D721Med (cell line): ENCODE results near the gene PTCSC3.

Experiments
- DNase-seq: peaks from one replicate; pipeline ENCODE4 v3.0.0; 2011; ENCODE audit warnings: low spot score; ENCODE audit not compliant: insufficient read length
- FAIRE-seq: peaks from 2 replicates; lab custom pipeline; 2011; peaks lifted over from hg19 to GRCh38; lab: Jason Lieb, UNC
- TF ChIP-seq, protein P1 (sequence below): IDR thresholded peaks from 2 replicates; pipeline ENCODE4 v1.5.1; 2012; ENCODE audit warnings: mild to moderate bottlenecking, control low read depth; ENCODE audit not compliant: insufficient read depth; ENCODE audit errors: missing control alignments

PTCSC3 gene

DNA sequence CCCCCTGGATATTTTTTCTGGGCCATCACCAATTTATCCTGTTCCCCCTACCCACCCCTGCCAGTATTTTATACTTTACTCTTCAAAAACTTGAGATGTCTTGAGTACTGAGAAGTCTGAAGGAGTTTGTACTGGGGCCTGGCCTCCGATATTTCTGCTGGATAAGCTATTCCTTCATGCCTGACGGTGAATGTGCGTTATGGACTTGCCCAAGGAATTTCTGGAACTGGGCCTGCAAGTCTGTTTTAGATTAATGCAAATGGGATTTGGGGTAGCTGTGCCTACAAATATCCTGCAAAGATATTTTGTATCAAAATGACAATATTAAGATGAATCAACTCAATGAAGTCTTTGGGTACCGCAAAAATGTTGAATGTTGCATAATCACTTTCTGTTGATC, at the start of gene PTCSC3:
Gene PTCSC3 (minus strand): TSS at position 199 of the 400 bp plus-strand sequence.
- TF ChIP-seq, protein P1, sequence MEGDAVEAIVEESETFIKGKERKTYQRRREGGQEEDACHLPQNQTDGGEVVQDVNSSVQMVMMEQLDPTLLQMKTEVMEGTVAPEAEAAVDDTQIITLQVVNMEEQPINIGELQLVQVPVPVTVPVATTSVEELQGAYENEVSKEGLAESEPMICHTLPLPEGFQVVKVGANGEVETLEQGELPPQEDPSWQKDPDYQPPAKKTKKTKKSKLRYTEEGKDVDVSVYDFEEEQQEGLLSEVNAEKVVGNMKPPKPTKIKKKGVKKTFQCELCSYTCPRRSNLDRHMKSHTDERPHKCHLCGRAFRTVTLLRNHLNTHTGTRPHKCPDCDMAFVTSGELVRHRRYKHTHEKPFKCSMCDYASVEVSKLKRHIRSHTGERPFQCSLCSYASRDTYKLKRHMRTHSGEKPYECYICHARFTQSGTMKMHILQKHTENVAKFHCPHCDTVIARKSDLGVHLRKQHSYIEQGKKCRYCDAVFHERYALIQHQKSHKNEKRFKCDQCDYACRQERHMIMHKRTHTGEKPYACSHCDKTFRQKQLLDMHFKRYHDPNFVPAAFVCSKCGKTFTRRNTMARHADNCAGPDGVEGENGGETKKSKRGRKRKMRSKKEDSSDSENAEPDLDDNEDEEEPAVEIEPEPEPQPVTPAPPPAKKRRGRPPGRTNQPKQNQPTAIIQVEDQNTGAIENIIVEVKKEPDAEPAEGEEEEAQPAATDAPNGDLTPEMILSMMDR: no peak
- DNase-seq (no peak), FAIRE-seq (no peak)

DNA sequence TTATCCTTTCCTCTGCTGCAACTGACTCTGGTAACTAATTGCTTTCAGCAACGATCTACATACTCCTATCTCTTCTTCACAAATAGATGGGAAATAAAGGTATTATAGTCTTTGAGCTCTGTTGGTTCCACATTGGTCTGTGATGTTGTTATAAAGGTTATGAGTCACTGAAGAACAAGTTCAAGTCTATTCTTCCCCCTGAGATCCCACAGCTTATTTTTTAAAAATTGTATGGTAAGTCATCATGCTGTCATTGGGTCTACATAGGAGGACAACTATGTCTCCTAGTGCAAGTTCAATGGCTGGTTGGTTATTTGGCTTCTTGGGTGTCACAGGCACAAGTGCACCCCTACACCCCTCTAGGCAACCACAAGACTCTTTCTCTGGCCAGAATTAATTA, 49.6 kb upstream of the PTCSC3 start:
- FAIRE-seq (no peak), DNase-seq (no peak)
- TF ChIP-seq, protein P1: no peak

DNA sequence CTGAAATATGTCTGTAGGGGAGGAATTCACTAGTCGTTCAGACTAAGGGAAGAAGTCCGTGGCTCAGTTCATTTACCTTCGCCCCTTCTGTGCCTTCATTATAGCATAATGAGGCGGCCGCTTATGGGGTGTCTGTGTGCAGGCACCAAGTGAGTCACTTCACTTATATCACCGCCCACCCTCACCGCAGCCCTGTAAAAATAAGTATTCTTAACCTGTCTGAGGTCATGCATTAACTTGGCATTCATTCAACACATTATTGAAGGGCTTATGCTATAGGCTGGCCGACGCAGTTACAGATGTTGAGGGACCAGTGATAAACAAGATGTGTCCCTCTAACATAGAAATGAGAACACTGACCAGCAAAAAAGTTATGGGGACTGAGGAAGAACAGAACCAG, 47.7 kb upstream of the PTCSC3 start:
- TF ChIP-seq, protein P1: no peak
- no peak for DNase-seq
- FAIRE-seq: no peak

DNA sequence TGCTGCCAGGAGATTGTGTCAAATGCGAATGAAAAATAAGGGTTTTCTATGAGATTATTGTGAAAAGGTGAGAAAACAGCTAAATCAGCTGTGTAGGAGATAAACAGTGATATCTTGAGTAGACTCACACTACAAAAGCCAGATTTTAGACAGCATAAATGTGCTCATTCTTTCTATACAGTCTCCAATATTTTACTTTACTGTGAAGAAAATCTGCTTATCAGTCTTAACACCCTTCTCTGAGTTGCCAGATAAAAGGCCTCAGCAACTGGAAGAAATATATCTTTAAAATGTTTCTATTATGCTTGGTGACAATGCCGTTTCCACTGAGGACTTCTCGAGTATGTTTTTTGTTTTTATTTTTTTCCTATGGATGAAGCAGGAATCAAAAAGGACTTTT, 47.0 kb upstream of the PTCSC3 start:
- no peak for FAIRE-seq
- no peak for DNase-seq
- TF ChIP-seq, protein P1: no peak

DNA sequence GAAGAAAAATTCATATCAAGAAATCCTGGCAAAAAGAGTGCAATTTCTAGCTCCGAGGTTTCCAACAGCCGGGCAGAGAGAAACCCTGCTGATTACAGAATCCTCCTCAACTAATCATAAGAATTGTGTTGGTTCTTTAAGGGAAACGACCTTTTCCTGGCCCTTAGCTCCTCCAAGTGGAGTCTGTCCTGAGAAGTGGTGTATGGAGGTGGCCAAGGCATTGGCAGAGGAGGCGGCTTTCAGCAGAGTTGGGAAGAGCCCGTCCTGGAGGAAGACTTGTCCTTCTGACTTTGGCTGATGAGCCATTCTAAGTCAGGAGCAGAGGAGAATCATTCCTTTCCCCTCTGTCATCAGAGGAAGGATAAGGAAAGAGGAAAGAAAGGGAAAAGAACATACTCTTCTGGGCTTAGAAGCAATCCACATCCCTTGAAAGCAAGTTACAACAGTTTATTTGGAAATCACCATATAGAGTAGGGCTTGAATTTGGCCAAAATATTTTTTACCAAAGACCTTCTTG, 46.5 kb upstream of the PTCSC3 start:
- FAIRE-seq (no peak), DNase-seq (no peak)
- TF ChIP-seq, protein P1: no peak

DNA sequence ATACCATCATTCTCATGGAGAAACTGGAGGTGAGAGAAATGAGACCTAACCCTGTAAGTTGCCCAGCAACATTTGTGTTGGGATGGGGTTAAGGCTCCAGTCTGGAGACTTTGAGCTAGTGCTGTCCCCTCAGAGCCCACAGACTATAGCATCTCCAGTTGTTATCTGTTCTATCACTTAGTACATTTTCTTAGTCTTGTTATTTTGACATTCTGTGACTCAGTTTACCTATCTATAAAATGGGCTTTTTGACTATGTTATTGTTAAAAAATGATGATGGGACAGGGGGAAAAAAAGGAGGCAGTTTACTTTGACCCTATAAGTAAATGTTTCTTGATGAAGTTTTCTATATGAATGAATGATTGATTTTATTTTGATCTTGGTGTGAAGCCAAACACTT, 45.8 kb upstream of the PTCSC3 start:
- FAIRE-seq (no peak), DNase-seq (no peak)
- TF ChIP-seq, protein P1: no peak

DNA sequence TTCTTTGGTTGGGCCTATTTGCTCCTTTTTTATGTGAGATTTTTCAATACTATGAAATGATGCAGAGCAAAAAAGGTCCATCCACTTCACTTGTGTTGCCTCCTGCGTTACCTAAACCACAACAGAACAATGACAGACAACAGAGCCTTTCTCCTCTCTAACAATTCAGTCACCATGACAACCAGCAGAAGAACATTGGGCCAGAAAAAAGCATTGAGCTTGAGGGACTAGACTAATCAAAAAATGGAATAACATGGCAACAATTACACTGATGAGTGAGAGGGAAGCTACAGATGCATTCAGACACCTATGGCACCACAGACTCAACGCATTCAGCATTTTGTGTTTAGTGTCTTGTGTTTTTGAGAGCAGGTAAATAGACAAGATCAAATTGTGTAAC, 44.6 kb upstream of the PTCSC3 start:
- FAIRE-seq (no peak), DNase-seq (no peak)

More for the DNA sequence above, 44.6 kb upstream of the PTCSC3 start:
- TF ChIP-seq, protein P1: no peak
